K562 (cell line): ENCODE data around the gene NUTF2. TPM values are rescaled to one million over a fixed set of nuclear protein-coding genes. Genes with fewer than 3 reads are reported as not detected.

Source experiments
- ATAC-seq: fragments of 200-7000 bp; cut with Tn5 transposase; 3 replicates; pipeline ENCODE4 v1.9.1; 2020; ENCODE audit warnings: moderate library complexity
- BruUV-seq: library from RNA; stranded (reverse); fragments of 400-500 nt; replicated peaks from 2 replicates; lab custom pipeline; 2021; lab: Mats Ljungman, UMichigan
- CTCF ChIA-PET: fragments of 300-600 bp; formaldehyde crosslinking; extraction: SDS; loops from one replicate; lab custom pipeline; 2021; ENCODE audit warnings: low intra/inter-chr PET ratio; lab: Yijun Ruan, JAX
- POLR2A ChIA-PET: fragments of 300-600, 350-650 bp; sonication (Branson Sonifier 250); formaldehyde crosslinking; extraction: SDS; loops from one replicate; lab custom pipeline; 2021; ENCODE audit warnings: antibody characterized with exemption, inconsistent platforms; lab: Yijun Ruan, JAX
- DNase-seq, 4 experiments: peaks; one replicate each; pipeline versions ENCODE4 v3.0.0 to v3.0.0-alpha.2; 2011 to 2018; ENCODE audit warnings: low spot score in 3 of 4, mixed read lengths in 3 of 4; ENCODE audit errors: extremely low read depth in 1 of 4
- FAIRE-seq: peaks from 2 replicates; lab custom pipeline; 2011; peaks lifted over from hg19 to GRCh38; lab: Jason Lieb, UNC
- H2AFZ ChIP-seq: 2 replicates; pipeline ENCODE4 v1.6.0; 2011; ENCODE audit warnings: low read depth, low read length, control low read depth, inconsistent platforms
- H3K27ac ChIP-seq: fragments of 200-600 bp; 3 replicates; pipeline ENCODE4 v1.8.0; 2011; ENCODE audit warnings: low read depth, mild to moderate bottlenecking, control low read depth, inconsistent platforms, low read length, moderate library complexity, mixed read lengths; ENCODE audit errors: extremely low read depth
- H3K27me3 ChIP-seq, 2 experiments: fragments of 300-600 bp in 1 of 2; 2 replicates in 1 of 2; 3 replicates in 1 of 2; pipeline versions ENCODE4 v1.6.0 to v1.8.0; 2011; ENCODE audit warnings: inconsistent platforms in 2 of 2, low read length in 2 of 2, mild to moderate bottlenecking in 1 of 2, mixed read lengths in 1 of 2, moderate library complexity in 1 of 2; ENCODE audit not compliant: control insufficient read depth in 2 of 2, insufficient read depth in 2 of 2
- H3K36me3 ChIP-seq: fragments of 300-600 bp; 3 replicates; pipeline ENCODE4 v1.8.0; 2011; ENCODE audit warnings: mild to moderate bottlenecking, low read length, inconsistent platforms; ENCODE audit not compliant: control insufficient read depth, insufficient read depth
- H3K4me1 ChIP-seq, 2 experiments: fragments of 200-600 bp in 1 of 2; replicated peaks in 1 of 2; 2 replicates in 1 of 2; 3 replicates in 1 of 2; pipeline versions ENCODE4 v1.5.1 to v1.8.0; 2011; ENCODE audit warnings: inconsistent platforms in 2 of 2, low read length in 2 of 2, mild to moderate bottlenecking in 1 of 2, mixed read lengths in 1 of 2, moderate library complexity in 1 of 2; ENCODE audit not compliant: control insufficient read depth in 2 of 2, insufficient read depth in 2 of 2
- H3K4me2 ChIP-seq: 2 replicates; pipeline ENCODE4 v1.6.1; 2011; ENCODE audit warnings: low read length, control low read depth, inconsistent platforms, mixed read lengths; ENCODE audit not compliant: insufficient read depth
- H3K4me3 ChIP-seq: fragments of 200-600 bp; sonication (generic), shearing (Covaris generic); 2 replicates; pipeline ENCODE4 v1.5.1; 2016; ENCODE audit warnings: control low read depth, inconsistent platforms
- H3K79me2 ChIP-seq: fragments of 200-600 bp; 3 replicates; pipeline ENCODE4 v1.8.0; 2011; ENCODE audit warnings: low read length, inconsistent platforms; ENCODE audit not compliant: control insufficient read depth, insufficient read depth
- H3K9ac ChIP-seq, 2 experiments: 2 replicates each; pipeline versions ENCODE4 v1.6.0 to v1.6.1; 2011; ENCODE audit warnings: low read depth in 2 of 2, low read length in 2 of 2, control low read depth in 1 of 2, inconsistent platforms in 1 of 2, mild to moderate bottlenecking in 1 of 2, mixed read lengths in 1 of 2; ENCODE audit not compliant: insufficient read depth in 1 of 2
- H3K9me1 ChIP-seq: one replicate; pipeline ENCODE4 v1.6.0; 2011; ENCODE audit warnings: inconsistent platforms, mild to moderate bottlenecking, low read length, moderate library complexity; ENCODE audit not compliant: control insufficient read depth, insufficient read depth
- H3K9me3 ChIP-seq: replicated peaks from 2 replicates; pipeline ENCODE4 v1.5.1; 2011; ENCODE audit warnings: low read depth, low read length, inconsistent platforms; ENCODE audit not compliant: control insufficient read depth, insufficient read depth
- H4K20me1 ChIP-seq: replicated peaks from 2 replicates; pipeline ENCODE4 v1.6.1; 2011; ENCODE audit warnings: low read length, inconsistent platforms, mixed read lengths; ENCODE audit not compliant: control insufficient read depth, insufficient read depth
- CSDE1 ChIP-seq, 2 experiments: fragments of 450-650 bp; IDR thresholded peaks; 2 replicates each; pipeline ENCODE4 v1.6.1; 2016; ENCODE audit warnings: mild to moderate bottlenecking in 1 of 2
- DPF2 ChIP-seq: fragments of 450-650 bp; IDR thresholded peaks from 2 replicates; pipeline ENCODE4 v1.6.1; 2016
- ELK3 ChIP-seq: fragments of 450-650 bp; formaldehyde crosslinking; IDR thresholded peaks from 2 replicates; pipeline ENCODE4 v1.4.0; 2020; ENCODE audit warnings: mild to moderate bottlenecking
- MEIS2 ChIP-seq: fragments of 450-650 bp; IDR thresholded peaks from 2 replicates; pipeline ENCODE4 v1.6.1; 2014; ENCODE audit warnings: mild to moderate bottlenecking; ENCODE audit not compliant: partially characterized antibody
- NFIX ChIP-seq: fragments of 250-450 bp; sonication (Bioruptor Pico); IDR thresholded peaks from 2 replicates; pipeline ENCODE4 v1.4.0; 2020; ENCODE audit warnings: low read depth, mild to moderate bottlenecking, moderate library complexity
- TBL1XR1 ChIP-seq, 2 experiments: IDR thresholded peaks; 2 replicates each; pipeline ENCODE4 v1.6.1; 2012; ENCODE audit warnings: improper control_type of control experiment in 2 of 2, low read length in 2 of 2, mild to moderate bottlenecking in 1 of 2
- ZBTB11 ChIP-seq, 3 experiments: fragments of 200-800 bp in 1 of 3; fragments of 250-450 bp in 1 of 3; fragments of 450-650 bp in 1 of 3; sonication (Bioruptor Pico) in 1 of 3; sonication (Bioruptor generic) in 1 of 3; formaldehyde crosslinking in 1 of 3; IDR thresholded peaks; 2 replicates each; pipeline versions ENCODE4 v1.6.1 to v1.8.0; 2016 to 2022; ENCODE audit warnings: mild to moderate bottlenecking in 2 of 3, missing genetic modification characterization in 2 of 3, missing compliant biosample characterization in 1 of 3, moderate library complexity in 1 of 3
- ZNF146 ChIP-seq: IDR thresholded peaks from one replicate; pipeline ENCODE4 v1.6.1; 2018; ENCODE audit warnings: missing compliant biosample characterization; ENCODE audit not compliant: unreplicated experiment
- ZNF24 ChIP-seq: fragments of 450-650 bp; IDR thresholded peaks from 2 replicates; pipeline ENCODE4 v1.6.1; 2016
- ZNF778 ChIP-seq: fragments of 450-650 bp; formaldehyde crosslinking; IDR thresholded peaks from 2 replicates; pipeline ENCODE4 v1.4.0; 2020; ENCODE audit warnings: mild to moderate bottlenecking, moderate library complexity
- WGBS: fragments of 100-300 bp; shearing (Covaris generic); methylation state at CpG from one replicate; pipeline ENCODE4 v1.1.6; 2016; ENCODE audit warnings: low coverage, mixed read lengths; ENCODE audit not compliant: insufficient coverage; ENCODE audit errors: missing lambda C conversion rate; 5-methylcytosine and 5-hydroxymethylcytosine counted together
- in situ Hi-C: fragments of 300-500 bp; cut with MboI; formaldehyde crosslinking; loops from 4 replicates; pipeline ENCODE4 v1.15.0; 2018; ENCODE audit warnings: inconsistent platforms, mixed read lengths
- intact Hi-C: fragments of 100-400 bp; cut with micrococcal nuclease; formaldehyde crosslinking; loops from 2 replicates; pipeline ENCODE4 v1.14.2; 2022
- polyA plus RNA-seq, 8 experiments: library from polyadenylated mRNA; depleted of rRNA in 4 of 8; stranded (reverse) in 5 of 8; unstranded in 3 of 8; fragments of >200 nt; fragmentation: Nextera tagmentation in 2 of 8; fragmentation: Illumina TruSeq in 1 of 8; extraction: Ambion mirVana in 2 of 8; extraction: Trizol in 1 of 8; gene quantifications; 2 replicates each; pipeline versions ENCODE4 v1.2.1 to v1.2.3, GENCODE V29; 2011 to 2014; ENCODE audit warnings: inconsistent platforms in 1 of 8, missing spikeins in 1 of 8
- total RNA-seq, 7 experiments: library from RNA; depleted of rRNA in 6 of 7; stranded (reverse); fragments of >200 nt in 6 of 7; fragmentation: Illumina TruSeq in 2 of 7; extraction: Trizol in 2 of 7; gene quantifications; 2 replicates each; pipeline versions ENCODE4 v1.2.1 to v1.2.3, GENCODE V29; 2011 to 2021; ENCODE audit warnings: low replicate concordance in 1 of 7
- TF ChIP-seq, protein P1 (sequence below): fragments of 450-650 bp; IDR thresholded peaks from 2 replicates; pipeline ENCODE4 v1.7.0; 2016; ENCODE audit warnings: borderline replicate concordance

Gene NUTF2
- total and polyA plus RNA-seq, 9 of the 15 experiments (the other 6 are each of a cell fraction or from before 2014, with no cell fraction given): 106 to 248 (median 147) TPM

GRCh38 chr16:67878846-67879245, 32.1 kb downstream of the NUTF2 start:
- Histone ChIP-seq H3K4me1 (peaks cover 14 to 24% of the 10 kb centered on the region in 2 experiments; a peak in 4 of 5 replicates), H3K79me2 (peaks cover 30% of the 10 kb centered on the region), H3K4me2 (no peak overlapping the region), H3K9ac (no peak overlapping the region), H3K9me1 (no peaks in the 10 kb centered on the region), H3K4me3 (no peak overlapping the region), H3K27me3 (no peaks in the 10 kb centered on the region), H3K9me3 (no peaks in the 10 kb centered on the region), H4K20me1 (peaks cover 25% of the 10 kb centered on the region), H3K36me3 (peaks cover 97% of the 10 kb centered on the region; the same call in 2 of the 3 replicates), H3K27ac (no peak overlapping the region), H2AFZ (no peak overlapping the region)
- ATAC-seq (no peak), DNase-seq (no peak), FAIRE-seq (no peak)
- BruUV-seq: no TSS peak
- WGBS: 94% methylated on average over 6 of the region's 9 CpGs
- intact Hi-C loops (no loop called here), in situ Hi-C loops (no loop called here)
- ChIA-PET POLR2A (interaction anchor here (1.0 to 2.3 kb wide), 3 partner anchors 9 to 72 kb away, joined by 3 to 11 read pairs (median 4); partner anchors contain the start of genes RANBP10 and TSNAXIP1), CTCF (no interaction called here)
- TF ChIP-seq MEIS2 (no peak), DPF2 (no peak), ELK3 (CRISPR knock-in tag) (no peak), NFIX (CRISPR knock-in tag) (no peak), CSDE1 (IDR thresholded peaks at IDR 0.05) (no peak), TBL1XR1 (IDR thresholded peaks at IDR 0.05; ENCODE audit: low read length in 2 of 2) (no peak), ZNF24 (no peak), ZBTB11 (CRISPR knock-in tag; IDR thresholded peaks at IDR 0.05) (no peak), ZNF778 (no peak), ZNF146 (CRISPR knock-in tag) (no peak)
- TF ChIP-seq, protein P1, sequence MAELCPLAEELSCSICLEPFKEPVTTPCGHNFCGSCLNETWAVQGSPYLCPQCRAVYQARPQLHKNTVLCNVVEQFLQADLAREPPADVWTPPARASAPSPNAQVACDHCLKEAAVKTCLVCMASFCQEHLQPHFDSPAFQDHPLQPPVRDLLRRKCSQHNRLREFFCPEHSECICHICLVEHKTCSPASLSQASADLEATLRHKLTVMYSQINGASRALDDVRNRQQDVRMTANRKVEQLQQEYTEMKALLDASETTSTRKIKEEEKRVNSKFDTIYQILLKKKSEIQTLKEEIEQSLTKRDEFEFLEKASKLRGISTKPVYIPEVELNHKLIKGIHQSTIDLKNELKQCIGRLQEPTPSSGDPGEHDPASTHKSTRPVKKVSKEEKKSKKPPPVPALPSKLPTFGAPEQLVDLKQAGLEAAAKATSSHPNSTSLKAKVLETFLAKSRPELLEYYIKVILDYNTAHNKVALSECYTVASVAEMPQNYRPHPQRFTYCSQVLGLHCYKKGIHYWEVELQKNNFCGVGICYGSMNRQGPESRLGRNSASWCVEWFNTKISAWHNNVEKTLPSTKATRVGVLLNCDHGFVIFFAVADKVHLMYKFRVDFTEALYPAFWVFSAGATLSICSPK: no peak
